SK-N-SH treated with all-trans-retinoic acid at 6 μM for 48 hours (cell line): ENCODE data around the gene DOCK4.

Experiments used
- ATAC-seq: fragments of 200-7000 bp; cut with Tn5 transposase; 3 replicates; pipeline ENCODE4 v1.9.1; 2020; ENCODE audit warnings: mild to moderate bottlenecking, moderate library complexity
- ARNTL ChIP-seq: fragments of 450-650 bp; formaldehyde crosslinking; IDR thresholded peaks from 2 replicates; pipeline ENCODE4 v1.5.0; 2020; ENCODE audit warnings: low read depth, mild to moderate bottlenecking, moderate library complexity, borderline replicate concordance
- BACH2 ChIP-seq: fragments of 250-450 bp; sonication (Bioruptor Pico); IDR thresholded peaks from 2 replicates; pipeline ENCODE4 v1.9.0; 2021; ENCODE audit warnings: mild to moderate bottlenecking, borderline replicate concordance
- CREB5 ChIP-seq: fragments of 250-450 bp; sonication (Bioruptor Pico); IDR thresholded peaks from 2 replicates; pipeline ENCODE4 v1.5.1; 2020; ENCODE audit warnings: low read depth, mild to moderate bottlenecking, moderate library complexity
- CSDC2 ChIP-seq: fragments of 250-450 bp; sonication (Bioruptor Pico); IDR thresholded peaks from 2 replicates; pipeline ENCODE4 v1.5.0; 2020; ENCODE audit warnings: mild to moderate bottlenecking, moderate library complexity
- CSRNP3 ChIP-seq: fragments of 250-450 bp; sonication (Bioruptor Pico); IDR thresholded peaks from 2 replicates; pipeline ENCODE4 v1.5.1; 2021; ENCODE audit warnings: mild to moderate bottlenecking, moderate library complexity
- GLIS3 ChIP-seq: fragments of 250-450 bp; sonication (Bioruptor Pico); IDR thresholded peaks from 2 replicates; pipeline ENCODE4 v1.5.0; 2020; ENCODE audit warnings: mild to moderate bottlenecking, moderate library complexity
- ISL1 ChIP-seq: fragments of 250-450 bp; sonication (Bioruptor Pico); IDR thresholded peaks from 2 replicates; pipeline ENCODE4 v2.1.2; 2022; ENCODE audit warnings: mild to moderate bottlenecking, moderate library complexity
- OSR1 ChIP-seq: fragments of 250-450 bp; sonication (Bioruptor Pico); IDR thresholded peaks from 2 replicates; pipeline ENCODE4 v1.8.0; 2022; ENCODE audit warnings: moderate library complexity, mild to moderate bottlenecking, inconsistent platforms
- PATZ1 ChIP-seq: fragments of 250-450 bp; sonication (Bioruptor Pico); IDR thresholded peaks from 2 replicates; pipeline ENCODE4 v1.8.0; 2020; ENCODE audit warnings: mild to moderate bottlenecking, moderate library complexity, borderline replicate concordance
- POU6F1 ChIP-seq: fragments of 250-450 bp; sonication (Bioruptor Pico); IDR thresholded peaks from 2 replicates; pipeline ENCODE4 v1.8.0; 2021; ENCODE audit warnings: low read depth, mild to moderate bottlenecking, moderate library complexity, borderline replicate concordance
- PPARA ChIP-seq: fragments of 250-450 bp; sonication (Bioruptor Pico); IDR thresholded peaks from 2 replicates; pipeline ENCODE4 v1.5.0; 2020; ENCODE audit warnings: mild to moderate bottlenecking, borderline replicate concordance
- RARB ChIP-seq: fragments of 250-450 bp; sonication (Bioruptor Pico); IDR thresholded peaks from 2 replicates; pipeline ENCODE4 v1.8.0; 2021; ENCODE audit warnings: mild to moderate bottlenecking, moderate library complexity
- SNAI2 ChIP-seq: fragments of 250-450 bp; sonication (Bioruptor Pico); IDR thresholded peaks from 2 replicates; pipeline ENCODE4 v1.5.0; 2020; ENCODE audit warnings: mild to moderate bottlenecking, moderate library complexity
- TCF4 ChIP-seq: fragments of 250-450 bp; sonication (Bioruptor Pico); IDR thresholded peaks from 2 replicates; pipeline ENCODE4 v1.8.0; 2021; ENCODE audit warnings: mild to moderate bottlenecking, moderate library complexity, borderline replicate concordance
- TOX ChIP-seq: fragments of 250-450 bp; sonication (Bioruptor Pico); IDR thresholded peaks from 2 replicates; pipeline ENCODE4 v1.8.0; 2021; ENCODE audit warnings: mild to moderate bottlenecking, moderate library complexity, borderline replicate concordance
- TSHZ2 ChIP-seq: fragments of 250-450 bp; sonication (Bioruptor Pico); IDR thresholded peaks from 2 replicates; pipeline ENCODE4 v1.5.0; 2020; ENCODE audit warnings: mild to moderate bottlenecking, moderate library complexity
- ZC3H10 ChIP-seq: fragments of 250-450 bp; sonication (Bioruptor Pico); IDR thresholded peaks from 2 replicates; pipeline ENCODE4 v1.5.1; 2021; ENCODE audit warnings: mild to moderate bottlenecking, moderate library complexity
- ZFP3 ChIP-seq: fragments of 250-450 bp; sonication (Bioruptor Pico); IDR thresholded peaks from 2 replicates; pipeline ENCODE4 v1.5.0; 2020; ENCODE audit warnings: mild to moderate bottlenecking, moderate library complexity
- ZFP30 ChIP-seq: fragments of 450-650 bp; formaldehyde crosslinking; IDR thresholded peaks from 2 replicates; pipeline ENCODE4 v1.5.0; 2022; ENCODE audit warnings: mild to moderate bottlenecking, moderate library complexity
- ZNF565 ChIP-seq: fragments of 450-650 bp; formaldehyde crosslinking; conservative IDR thresholded peaks from 2 replicates; pipeline ENCODE4 v1.5.0; 2020; ENCODE audit warnings: low read depth, mild to moderate bottlenecking, moderate library complexity
- ZNF70 ChIP-seq: fragments of 450-650 bp; formaldehyde crosslinking; IDR thresholded peaks from 2 replicates; pipeline ENCODE4 v1.5.0; 2020; ENCODE audit warnings: mild to moderate bottlenecking, moderate library complexity
- ZNF8 ChIP-seq: fragments of 450-650 bp; formaldehyde crosslinking; IDR thresholded peaks from 2 replicates; pipeline ENCODE4 v1.5.0; 2020; ENCODE audit warnings: mild to moderate bottlenecking, moderate library complexity

Gene DOCK4

GRCh38 chr7:111855842-111856227, 350.4 kb downstream of the DOCK4 start:
- TF ChIP-seq TOX (no peak), ARNTL (CRISPR knock-in tag) (no peak), CREB5 (CRISPR knock-in tag) (no peak), ZNF8 (CRISPR knock-in tag) (no peak), ZNF70 (no peak), ZNF565 (CRISPR knock-in tag) (no peak), BACH2 (CRISPR knock-in tag) (no peak), PPARA (CRISPR knock-in tag) (no peak), SNAI2 (CRISPR knock-in tag) (no peak), ZC3H10 (no peak), GLIS3 (CRISPR knock-in tag) (no peak)

GRCh38 chr7:111855161-111855841, 350.9 kb downstream of the DOCK4 start:
- peak; percentile 96 for ATAC-seq
- TF ChIP-seq CREB5 (CRISPR knock-in tag): no peak
- TF ChIP-seq CSDC2 (CRISPR knock-in tag): 0 out of 2 replicates have a peak, but pooled peaks have one; percentile 16

More at GRCh38 chr7:111855842-111856227, 350.4 kb downstream of the DOCK4 start:
- ATAC-seq: peak; percentile 80

- TF ChIP-seq TOX: no peak
- TF ChIP-seq PATZ1 (CRISPR knock-in tag): no peak
- no peak for TF ChIP-seq GLIS3 (CRISPR knock-in tag)
- TF ChIP-seq ZNF8 (CRISPR knock-in tag): no peak
- TF ChIP-seq BACH2 (CRISPR knock-in tag): no peak
- no peak for TF ChIP-seq ZFP30 (CRISPR knock-in tag)
- no peak for TF ChIP-seq OSR1 (CRISPR knock-in tag)
- TF ChIP-seq CSRNP3 (CRISPR knock-in tag): no peak
- peak; percentile 81 for ATAC-seq
Observed at GRCh38 chr7:111853201-111853990, 352.8 kb downstream of the DOCK4 start.

- ATAC-seq: no peak
- no peak for TF ChIP-seq ZNF70
- no peak for TF ChIP-seq OSR1 (CRISPR knock-in tag)
- no peak for TF ChIP-seq RARB
- no peak for TF ChIP-seq TOX
- TF ChIP-seq POU6F1 (CRISPR knock-in tag): no peak
- no peak for TF ChIP-seq TSHZ2 (CRISPR knock-in tag)
- TF ChIP-seq ZNF565 (CRISPR knock-in tag): no peak
- no peak for TF ChIP-seq ZFP3 (CRISPR knock-in tag)
- TF ChIP-seq SNAI2 (CRISPR knock-in tag): no peak
- TF ChIP-seq BACH2 (CRISPR knock-in tag): no peak
- TF ChIP-seq ZNF8 (CRISPR knock-in tag): no peak
- no peak for TF ChIP-seq ISL1 (CRISPR knock-in tag)
- TF ChIP-seq TCF4 (CRISPR knock-in tag): no peak
- no peak for TF ChIP-seq ARNTL (CRISPR knock-in tag)
Observed at GRCh38 chr7:111852081-111852480, 354.1 kb downstream of the DOCK4 start.
